Peyer's patch (tissue), 4 donors: ENCODE measurements around the gene INPP4A. TPM values are rescaled to one million over a fixed set of nuclear protein-coding genes. Genes with fewer than 3 reads are reported as not detected.
"Not testable (repeated sequence)": the region's sequence is repeated elsewhere in the genome, so short reads cannot be mapped to it uniquely, and the experiment has no call there.

Experiments used
- DNase-seq, 3 donors: peaks; one replicate each; pipeline ENCODE4 v3.0.0-alpha.2; 2017 to 2019
- H3K27ac ChIP-seq, 4 donors: fragments of 200-600 bp; sonication (generic); one replicate each; pipeline ENCODE4 v1.5.1; 2016 to 2019
- H3K27me3 ChIP-seq, 2 donors: fragments of 200-600 bp; sonication (generic); one replicate each; pipeline ENCODE4 v1.5.1; 2019
- H3K36me3 ChIP-seq, 3 donors: fragments of 200-600 bp; sonication (generic); one replicate each; pipeline ENCODE4 v1.5.1; 2016 to 2019
- H3K4me1 ChIP-seq, 4 donors: fragments of 200-600 bp; sonication (generic); one replicate each; pipeline ENCODE4 v1.5.1; 2016 to 2019
- H3K4me3 ChIP-seq, 4 donors: fragments of 200-600 bp; sonication (generic); 1 replicate in 3 of 4; 2 replicates in 1 of 4; pipeline ENCODE4 v1.5.1; 2016 to 2019; ENCODE audit warnings: mild to moderate bottlenecking in 1 of 4
- H3K9me3 ChIP-seq, 4 donors: fragments of 200-600 bp; sonication (generic); one replicate each; pipeline ENCODE4 v1.5.1; 2016 to 2019; ENCODE audit warnings: mild to moderate bottlenecking in 1 of 4
- CTCF ChIP-seq, 6 experiments: fragments of 450-650 bp in 4 of 6; fragments of 200-600 bp in 2 of 6; sonication (generic) in 1 of 6; IDR thresholded peaks; one replicate each; pipeline ENCODE4 v1.5.1; 2017 to 2019; ENCODE audit warnings: antibody characterized with exemption in 6 of 6, mild to moderate bottlenecking in 3 of 6, moderate library complexity in 1 of 6
- POLR2A ChIP-seq, 2 donors: fragments of 450-650 bp; IDR thresholded peaks; one replicate each; pipeline ENCODE4 v1.5.1; 2017; ENCODE audit warnings: antibody characterized with exemption in 2 of 2, mild to moderate bottlenecking in 2 of 2, moderate library complexity in 2 of 2
- total RNA-seq, 4 donors: library from RNA; depleted of rRNA; stranded (reverse); fragments of >200 nt; gene quantifications; one replicate each; pipeline ENCODE4 v1.1.0, GENCODE V29; 2016

The INPP4A gene
- total RNA-seq, 4 donors from 2014 or later = 15.6 to 78.4 (median 27.4) TPM

GRCh38 chr2:98433363-98433964 is 11.2 kb upstream of the INPP4A start:
- no peak overlapping the region for H3K27ac ChIP-seq
- H3K36me3 ChIP-seq = no peaks in the 10 kb centered on the region
- H3K27me3 ChIP-seq = no peaks in the 10 kb centered on the region
- TF ChIP-seq POLR2A (IDR thresholded peaks at IDR 0.05) (no peak), CTCF (IDR thresholded peaks at IDR 0.05) (no peak)
- no peak overlapping the region for H3K4me3 ChIP-seq
- peaks cover 0 to 6% (median 0%) of the 10 kb centered on the region in 4 donors for H3K9me3 ChIP-seq
- DNase-seq = no peak
- no peaks in the 10 kb centered on the region for H3K4me1 ChIP-seq

DNA sequence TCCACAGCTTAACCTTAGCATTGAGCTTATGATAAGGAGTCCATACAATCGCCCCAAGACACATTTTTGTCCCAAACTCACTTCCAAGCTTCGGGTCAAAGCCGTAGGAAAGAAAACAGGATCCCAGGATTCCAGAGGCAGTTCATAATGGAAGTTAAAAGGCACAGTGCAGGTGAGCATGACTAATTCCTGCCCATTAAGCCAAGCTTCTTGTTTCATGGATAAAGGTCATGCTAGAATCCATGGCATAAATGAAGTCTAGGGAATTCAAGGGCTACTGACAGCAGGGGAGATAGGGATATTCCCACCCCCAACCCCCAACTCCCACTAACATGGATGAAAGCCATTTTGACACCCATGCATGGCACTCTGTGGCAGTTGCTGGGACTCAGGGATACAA is 10.2 kb upstream of the INPP4A start:
- H3K27me3 ChIP-seq = no peaks in the 10 kb centered on the region
- H3K4me1 ChIP-seq = no peaks in the 10 kb centered on the region
- no peak overlapping the region for H3K4me3 ChIP-seq
- peaks cover 0 to 6% (median 0%) of the 10 kb centered on the region in 4 donors for H3K9me3 ChIP-seq
- no peaks in the 10 kb centered on the region for H3K36me3 ChIP-seq
- no peak overlapping the region for H3K27ac ChIP-seq
- no peak for DNase-seq
- TF ChIP-seq CTCF (IDR thresholded peaks at IDR 0.05) (no peak), POLR2A (IDR thresholded peaks at IDR 0.05) (no peak)

DNA sequence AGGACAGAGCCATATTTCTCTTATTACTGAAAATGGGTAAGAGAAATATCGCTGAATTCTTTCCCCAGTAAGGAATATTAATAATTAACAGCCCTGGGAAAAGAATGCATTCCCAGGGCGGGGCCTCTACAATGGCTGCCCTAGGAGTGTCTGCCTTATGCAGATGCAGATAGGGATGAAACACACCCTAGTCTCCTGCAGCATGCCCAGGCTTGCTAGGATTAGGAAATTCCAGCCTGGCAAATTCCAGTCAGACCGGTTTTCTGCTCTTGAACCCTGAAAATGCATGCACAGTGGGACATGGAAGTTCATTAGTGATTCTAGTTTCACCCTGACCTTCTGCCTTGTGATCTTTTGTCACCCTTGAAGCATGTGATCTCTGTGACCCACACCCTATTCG is 9.0 kb upstream of the INPP4A start:
- not testable (repeated sequence) for H3K9me3 ChIP-seq, H3K4me3 ChIP-seq, H3K36me3 ChIP-seq, H3K4me1 ChIP-seq, H3K27me3 ChIP-seq, DNase-seq, H3K27ac ChIP-seq

DNA sequence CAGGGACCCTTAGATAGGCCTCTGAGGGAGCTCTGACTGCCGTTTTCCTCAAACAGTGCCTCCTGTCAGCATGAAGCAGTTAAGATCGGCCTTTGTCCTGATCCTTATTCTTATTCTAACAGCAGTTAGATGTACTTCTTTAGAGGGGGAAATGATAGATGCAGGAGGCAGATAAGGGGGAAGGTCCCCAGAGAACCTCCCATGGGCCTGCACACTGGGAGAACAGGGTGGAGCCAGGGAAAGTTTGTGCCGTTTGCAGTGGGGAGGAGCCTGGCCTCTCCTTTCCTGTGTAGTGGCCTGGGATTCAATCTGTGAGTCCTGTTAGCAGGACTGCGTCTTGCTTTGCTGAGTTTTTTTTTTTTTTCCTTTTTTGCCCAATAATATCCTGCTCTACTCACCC is 7.9 kb upstream of the INPP4A start:
- no peaks in the 10 kb centered on the region for H3K27me3 ChIP-seq

GRCh38 chr2:98438190-98439133 is 6.2 kb upstream of the INPP4A start:
- TF ChIP-seq POLR2A (IDR thresholded peaks at IDR 0.05) = no peak
- no peak for TF ChIP-seq CTCF (IDR thresholded peaks at IDR 0.05)
- Histone ChIP-seq H3K27ac (no peak overlapping the region), H3K4me1 (no peaks in the 10 kb centered on the region), H3K27me3 (no peaks in the 10 kb centered on the region), H3K36me3 (no peaks in the 10 kb centered on the region), H3K9me3 (peaks cover 0 to 6% (median 0%) of the 10 kb centered on the region in 4 donors), H3K4me3 (no peak overlapping the region)
- no peak for DNase-seq

More for the DNA sequence above, 7.9 kb upstream of the INPP4A start:
- no peak for DNase-seq
- H3K4me1 ChIP-seq = no peaks in the 10 kb centered on the region
- H3K36me3 ChIP-seq = no peaks in the 10 kb centered on the region
- H3K9me3 ChIP-seq = peaks cover 0 to 6% (median 0%) of the 10 kb centered on the region in 4 donors
- no peak overlapping the region for H3K27ac ChIP-seq
- TF ChIP-seq POLR2A (IDR thresholded peaks at IDR 0.05) = no peak
- no peak for TF ChIP-seq CTCF (IDR thresholded peaks at IDR 0.05)
- no peak overlapping the region for H3K4me3 ChIP-seq
